Left ventricle myocardium inferior (tissue), 1 donor: Measurements from ENCODE around the gene PDZRN3. TPM values are rescaled to one million over a fixed set of nuclear protein-coding genes. Genes with fewer than 3 reads are reported as not detected.
"Not testable (repeated sequence)": the region's sequence is repeated elsewhere in the genome, so short reads cannot be mapped to it uniquely, and the experiment has no call there.

Experiments used
- DNase-seq: peaks from one replicate; pipeline ENCODE4 v3.0.0-alpha.2; 2020
- H3K27ac ChIP-seq: fragments of 200-600 bp; replicated peaks from 2 replicates; pipeline ENCODE4 v1.8.0; 2021
- H3K27me3 ChIP-seq: fragments of 200-600 bp; 2 replicates; pipeline ENCODE4 v1.8.0; 2021; ENCODE audit warnings: low read depth
- H3K36me3 ChIP-seq: fragments of 200-600 bp; 2 replicates; pipeline ENCODE4 v1.8.0; 2021
- H3K4me1 ChIP-seq: fragments of 200-600 bp; 2 replicates; pipeline ENCODE4 v1.8.0; 2021
- H3K4me3 ChIP-seq: fragments of 200-600 bp; 2 replicates; pipeline ENCODE4 v1.8.0; 2021; ENCODE audit warnings: mild to moderate bottlenecking, moderate library complexity
- H3K9me3 ChIP-seq: fragments of 200-600 bp; replicated peaks from 2 replicates; pipeline ENCODE4 v1.8.0; 2021
- CTCF ChIP-seq: fragments of 200-600 bp; IDR thresholded peaks from 2 replicates; pipeline ENCODE4 v1.8.0; 2021; ENCODE audit warnings: antibody characterized with exemption, mild to moderate bottlenecking, borderline replicate concordance
- intact Hi-C: fragments of 100-400 bp; cut with micrococcal nuclease; formaldehyde crosslinking; loops from one replicate; pipeline ENCODE4 v1.11.0; 2022
- total RNA-seq: library from RNA; stranded (reverse); fragmentation: NEBNext Ultra II Directional; extraction: Animal tissue kit (Norgen Biotek cat#: 25700); gene quantifications from one replicate; pipeline ENCODE4 v1.2.1, GENCODE V29; 2021
- donor health status: DM: no; HTN: yes; CAD: no; lungs with severe emphysema.

PDZRN3 gene
- total RNA-seq, 1 donor from 2014 or later = 114 TPM

DNA sequence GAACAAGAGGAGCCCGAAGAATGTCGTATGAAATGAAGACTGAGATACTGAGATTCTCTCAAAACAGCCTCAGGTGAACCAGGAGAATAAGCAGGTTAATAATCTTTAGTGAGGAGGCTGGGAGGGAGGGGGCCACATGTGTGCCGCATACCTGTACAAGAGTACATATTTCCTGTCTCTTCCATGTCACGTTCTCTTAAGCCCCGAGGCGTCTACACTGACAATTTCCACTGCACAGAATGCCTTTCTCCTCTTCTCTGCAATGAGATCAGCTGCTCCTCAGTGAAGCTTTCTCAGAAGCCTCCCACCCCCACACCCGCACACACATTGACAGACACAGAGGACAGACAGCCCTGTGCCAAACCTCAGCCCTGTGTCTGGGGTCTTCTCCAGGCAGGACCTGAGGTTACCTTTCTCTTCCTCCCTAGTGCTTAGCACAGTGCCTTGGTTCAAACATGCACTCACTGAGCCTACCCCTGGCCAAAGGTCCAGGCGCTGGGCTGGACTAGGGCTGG lies 55.4 kb downstream of the PDZRN3 start:
- H3K27me3 ChIP-seq = no peaks in the 10 kb centered on the region
- no peaks in the 10 kb centered on the region for H3K9me3 ChIP-seq
- H3K36me3 ChIP-seq = no peaks in the 10 kb centered on the region
- DNase-seq = no peak
- intact Hi-C loops = no loop called here
- peak overlapping the region; percentile 49 for H3K27ac ChIP-seq
- peaks cover 74% of the 10 kb centered on the region for H3K4me1 ChIP-seq
- H3K4me3 ChIP-seq = no peak overlapping the region
- no peak for TF ChIP-seq CTCF

GRCh38 chr3:73568371-73568862 lies 56.3 kb downstream of the PDZRN3 start:
- Histone ChIP-seq H3K4me1 (peaks cover 75% of the 10 kb centered on the region), H3K27me3 (no peaks in the 10 kb centered on the region), H3K9me3 (no peaks in the 10 kb centered on the region), H3K4me3 (no peak overlapping the region), H3K27ac (peak overlapping the region; percentile 49), H3K36me3 (no peaks in the 10 kb centered on the region)
- TF ChIP-seq CTCF = no peak
- no peak for DNase-seq
- intact Hi-C loops = no loop called here

DNA sequence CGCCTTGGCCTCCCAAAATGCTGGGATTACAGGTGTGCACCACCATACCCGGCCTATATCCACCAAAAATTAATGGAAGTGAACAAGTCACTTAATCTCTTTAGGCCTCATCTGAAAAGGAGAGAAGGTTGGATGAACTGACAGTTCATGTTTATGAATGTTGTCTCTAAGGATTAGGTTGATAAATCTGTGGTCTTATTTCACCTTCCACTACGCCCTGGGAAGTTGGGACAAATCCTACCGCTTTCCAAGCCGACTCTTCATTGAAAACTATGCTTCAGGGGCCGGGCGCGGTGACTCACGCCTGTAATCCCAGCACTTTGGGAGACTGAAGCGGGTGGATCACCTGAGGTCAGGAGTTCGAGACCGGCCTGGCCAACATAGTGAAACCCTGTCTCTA lies 59.4 kb downstream of the PDZRN3 start:
- DNase-seq, H3K4me3 ChIP-seq, H3K36me3 ChIP-seq, H3K27ac ChIP-seq, intact Hi-C loops, H3K9me3 ChIP-seq, H3K27me3 ChIP-seq: not testable (repeated sequence)
- peaks cover 67% of the 10 kb centered on the region for H3K4me1 ChIP-seq

DNA sequence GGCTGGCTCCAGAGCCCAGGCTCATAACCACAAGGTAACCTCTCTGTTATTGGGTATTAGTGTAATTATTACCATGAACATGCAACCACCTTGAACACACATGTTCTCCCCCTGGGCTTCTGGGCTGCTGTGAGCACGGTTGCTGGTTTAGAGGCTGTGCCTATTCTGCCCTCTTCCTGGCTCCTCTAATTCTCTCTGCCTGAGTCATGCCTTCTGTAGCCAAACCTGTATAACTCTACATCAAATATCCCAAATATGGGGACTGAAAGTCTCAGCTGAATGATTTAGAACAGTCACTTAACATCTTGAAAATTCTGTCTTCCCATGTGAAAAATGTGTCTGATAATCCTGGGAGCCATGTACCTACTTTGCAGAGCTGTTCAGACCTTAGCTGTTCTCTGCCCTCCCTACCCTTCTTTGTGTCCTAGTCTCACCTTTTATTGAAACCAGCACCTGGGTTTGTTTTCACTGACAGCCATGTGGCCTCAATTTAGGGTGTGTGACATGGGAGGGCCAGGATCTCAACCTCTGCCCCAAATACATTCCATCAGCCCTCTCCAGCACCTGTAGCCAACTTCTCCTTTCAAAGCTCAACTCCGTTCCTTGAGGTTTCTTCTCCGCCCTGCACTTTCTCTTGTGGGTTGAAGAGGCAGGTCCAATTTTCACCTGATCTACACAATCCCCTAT lies 60.7 kb downstream of the PDZRN3 start:
- intact Hi-C loops = no loop called here
- H3K4me1 ChIP-seq = peaks cover 67% of the 10 kb centered on the region
- no peak overlapping the region for H3K27ac ChIP-seq
- no peaks in the 10 kb centered on the region for H3K36me3 ChIP-seq
- H3K27me3 ChIP-seq = no peaks in the 10 kb centered on the region
- no peak for DNase-seq
- H3K9me3 ChIP-seq = no peaks in the 10 kb centered on the region
- no peak for TF ChIP-seq CTCF
- H3K4me3 ChIP-seq = no peak overlapping the region

DNA sequence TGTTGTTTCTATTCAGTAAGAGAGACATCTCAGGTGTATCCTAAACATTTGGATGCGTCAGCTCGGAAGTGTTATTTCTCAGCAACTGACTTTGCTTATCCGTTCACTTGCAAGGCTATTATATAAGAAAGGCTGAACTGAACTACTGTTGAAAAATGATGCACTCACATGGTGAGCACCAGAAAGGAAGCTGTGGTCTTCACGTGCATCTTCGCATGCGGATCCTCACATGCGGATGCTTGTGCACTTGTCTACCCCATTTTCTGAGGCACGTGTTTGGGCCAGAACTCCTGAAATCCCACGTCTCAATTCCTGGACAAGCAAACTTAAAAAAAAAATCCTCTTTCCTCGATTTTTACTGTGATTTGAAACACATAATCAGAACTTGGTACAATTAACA lies 63.2 kb downstream of the PDZRN3 start:
- no peak for TF ChIP-seq CTCF
- intact Hi-C loops = no loop called here
- Histone ChIP-seq H3K9me3 (no peaks in the 10 kb centered on the region), H3K27me3 (no peaks in the 10 kb centered on the region), H3K27ac (peak overlapping the region; percentile 21), H3K4me1 (peaks cover 74% of the 10 kb centered on the region), H3K4me3 (no peak overlapping the region), H3K36me3 (no peaks in the 10 kb centered on the region)
- DNase-seq = no peak

DNA sequence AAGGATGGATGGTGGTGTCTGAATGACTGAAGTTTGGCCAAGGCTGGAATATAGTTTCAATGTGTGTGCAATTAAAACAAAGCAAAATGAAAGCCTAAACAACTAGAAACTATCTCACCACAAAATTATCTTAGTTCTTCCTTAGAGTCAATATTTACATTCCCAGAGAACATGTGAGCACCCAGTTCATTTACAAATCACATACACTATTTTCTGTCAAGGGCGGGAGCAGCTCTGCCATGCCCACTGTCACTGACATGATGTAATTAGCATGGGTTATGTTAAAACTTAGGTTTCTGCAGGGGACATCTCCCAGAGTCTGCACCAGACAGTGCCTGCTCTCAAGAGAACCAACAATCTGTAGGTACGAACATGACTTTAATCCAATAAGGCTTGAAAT lies 65.0 kb downstream of the PDZRN3 start:
- intact Hi-C loops = no loop called here
- Histone ChIP-seq H3K36me3 (no peaks in the 10 kb centered on the region), H3K4me1 (peaks cover 91% of the 10 kb centered on the region), H3K27ac (peak overlapping the region; percentile 79), H3K4me3 (no peak overlapping the region), H3K27me3 (no peaks in the 10 kb centered on the region), H3K9me3 (no peaks in the 10 kb centered on the region)
- no peak for DNase-seq
- TF ChIP-seq CTCF = no peak
